GM12801 (cell line): ENCODE data around the gene HLA-E.

Source experiments
- TF ChIP-seq, protein P1 (sequence below): IDR thresholded peaks from one replicate; pipeline ENCODE4 v1.5.1; 2011; ENCODE audit warnings: control low read depth; ENCODE audit not compliant: insufficient read length; ENCODE audit errors: extremely low read depth

Gene HLA-E

DNA sequence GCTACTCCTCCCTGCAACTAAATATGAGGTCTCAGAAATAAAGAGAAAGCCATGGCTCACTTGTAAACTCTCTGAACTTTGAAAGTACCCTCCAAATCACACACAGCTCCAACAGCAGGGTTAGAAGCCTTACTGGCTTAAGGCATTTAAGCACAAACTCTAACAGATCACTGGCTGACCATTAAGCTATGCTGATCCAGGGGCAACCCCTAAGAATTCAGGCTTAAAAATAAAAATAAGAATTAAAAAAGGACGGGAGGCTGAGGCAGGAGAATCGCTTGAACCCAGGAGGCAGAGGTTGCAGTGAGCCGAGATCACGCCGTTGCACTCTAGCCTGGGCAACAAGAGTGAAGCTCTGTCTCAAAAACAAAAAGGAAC is 21.8 kb downstream of the HLA-E start:
- TF ChIP-seq, protein P1, sequence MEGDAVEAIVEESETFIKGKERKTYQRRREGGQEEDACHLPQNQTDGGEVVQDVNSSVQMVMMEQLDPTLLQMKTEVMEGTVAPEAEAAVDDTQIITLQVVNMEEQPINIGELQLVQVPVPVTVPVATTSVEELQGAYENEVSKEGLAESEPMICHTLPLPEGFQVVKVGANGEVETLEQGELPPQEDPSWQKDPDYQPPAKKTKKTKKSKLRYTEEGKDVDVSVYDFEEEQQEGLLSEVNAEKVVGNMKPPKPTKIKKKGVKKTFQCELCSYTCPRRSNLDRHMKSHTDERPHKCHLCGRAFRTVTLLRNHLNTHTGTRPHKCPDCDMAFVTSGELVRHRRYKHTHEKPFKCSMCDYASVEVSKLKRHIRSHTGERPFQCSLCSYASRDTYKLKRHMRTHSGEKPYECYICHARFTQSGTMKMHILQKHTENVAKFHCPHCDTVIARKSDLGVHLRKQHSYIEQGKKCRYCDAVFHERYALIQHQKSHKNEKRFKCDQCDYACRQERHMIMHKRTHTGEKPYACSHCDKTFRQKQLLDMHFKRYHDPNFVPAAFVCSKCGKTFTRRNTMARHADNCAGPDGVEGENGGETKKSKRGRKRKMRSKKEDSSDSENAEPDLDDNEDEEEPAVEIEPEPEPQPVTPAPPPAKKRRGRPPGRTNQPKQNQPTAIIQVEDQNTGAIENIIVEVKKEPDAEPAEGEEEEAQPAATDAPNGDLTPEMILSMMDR: no peak

DNA sequence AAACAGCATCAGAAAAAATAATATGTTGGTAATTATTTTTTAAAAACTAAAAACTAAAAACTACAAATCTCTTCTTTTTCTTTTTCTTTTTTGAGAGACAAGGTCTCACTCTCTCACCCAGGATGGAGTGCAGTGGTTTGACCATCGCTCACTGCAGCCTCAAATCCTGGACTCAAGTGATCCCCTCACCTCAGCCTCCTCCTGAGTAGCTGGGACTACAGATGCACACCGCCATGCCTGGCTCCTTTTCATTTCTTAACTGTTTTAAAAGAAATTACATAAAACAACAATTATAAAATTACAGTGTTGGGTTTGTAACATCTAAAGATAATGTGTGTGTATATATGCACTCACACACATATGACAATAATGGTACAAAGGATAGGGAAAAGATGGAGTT is 24.1 kb downstream of the HLA-E start:
- TF ChIP-seq, protein P1: no peak

DNA sequence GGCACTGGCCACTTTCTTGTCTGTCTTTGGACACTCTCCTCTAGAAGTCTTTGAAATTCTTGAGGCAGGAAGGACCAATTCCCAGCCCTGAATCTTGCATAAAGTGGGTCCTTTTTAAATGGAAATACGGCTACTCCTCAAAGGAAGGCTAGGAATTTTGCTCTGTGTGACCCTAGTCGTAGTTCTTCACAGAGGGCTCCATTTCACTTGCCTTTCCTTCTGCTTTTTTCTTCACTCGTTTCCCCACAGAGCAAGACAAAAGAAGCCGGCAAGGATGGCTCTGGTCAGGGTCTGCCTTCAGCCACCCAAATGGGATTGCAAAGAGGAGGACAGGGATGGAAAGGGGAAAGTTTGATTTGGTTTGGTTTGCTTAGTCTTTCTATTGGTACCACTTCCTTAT is 25.8 kb downstream of the HLA-E start:
- TF ChIP-seq, protein P1: no peak

DNA sequence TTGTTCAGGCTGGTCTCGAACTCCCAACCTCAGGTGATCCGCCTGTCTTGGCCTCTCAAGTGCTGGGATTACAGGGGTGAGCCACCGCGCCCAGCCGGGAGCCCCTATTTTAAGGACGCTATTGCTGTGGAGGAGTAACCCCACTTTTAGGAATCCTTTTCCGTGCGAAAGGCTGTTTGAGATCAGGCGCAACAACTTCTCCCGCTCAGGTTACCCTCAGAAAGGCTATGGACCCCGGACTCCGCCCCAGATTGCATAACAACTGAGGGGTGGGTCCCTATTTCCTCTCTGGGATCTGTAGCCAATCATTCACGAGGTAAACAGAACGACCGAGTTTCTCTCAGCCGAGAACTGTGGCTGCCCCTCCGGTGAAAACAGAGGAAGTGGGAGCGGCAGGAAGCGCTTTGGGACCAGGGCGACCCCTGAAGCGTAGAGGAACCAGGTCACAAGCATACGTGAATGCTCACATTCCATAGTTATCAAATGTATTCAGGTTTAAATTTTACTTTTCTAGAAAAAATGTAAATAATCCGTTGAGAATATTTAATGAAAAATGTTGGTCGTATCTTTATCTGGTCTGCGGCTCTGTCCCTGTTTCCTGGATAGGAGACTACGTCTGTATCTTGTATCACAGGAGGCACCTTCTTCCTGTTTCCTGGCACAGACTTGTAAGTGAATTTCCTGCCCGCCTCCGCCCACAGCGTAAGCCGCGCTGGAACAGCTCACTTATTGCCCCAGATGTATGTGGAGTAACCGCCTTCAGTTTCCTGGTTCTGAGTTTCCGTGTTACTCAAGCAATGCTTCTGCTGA is 26.8 kb downstream of the HLA-E start:
- TF ChIP-seq, protein P1: no peak

DNA sequence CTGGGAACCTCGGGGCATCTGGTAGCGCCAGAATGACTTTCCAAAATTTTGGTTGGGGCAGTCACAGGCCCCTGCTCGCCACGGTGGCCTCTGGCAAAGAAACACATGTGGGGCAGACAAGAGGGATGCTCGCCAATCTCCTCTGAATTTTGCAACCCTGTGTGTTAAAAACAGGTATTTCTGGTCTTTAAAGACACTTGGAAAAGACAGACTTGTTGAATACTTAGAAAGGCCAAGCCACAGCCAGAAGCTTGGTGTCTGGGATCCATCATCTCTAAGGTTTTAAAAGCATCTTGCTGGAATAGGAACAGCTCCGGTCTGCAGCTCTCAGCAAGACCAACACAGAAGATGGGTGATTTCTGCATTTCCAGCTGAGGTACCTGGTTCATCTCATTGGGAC is 31.2 kb downstream of the HLA-E start:
- TF ChIP-seq, protein P1: no peak

DNA sequence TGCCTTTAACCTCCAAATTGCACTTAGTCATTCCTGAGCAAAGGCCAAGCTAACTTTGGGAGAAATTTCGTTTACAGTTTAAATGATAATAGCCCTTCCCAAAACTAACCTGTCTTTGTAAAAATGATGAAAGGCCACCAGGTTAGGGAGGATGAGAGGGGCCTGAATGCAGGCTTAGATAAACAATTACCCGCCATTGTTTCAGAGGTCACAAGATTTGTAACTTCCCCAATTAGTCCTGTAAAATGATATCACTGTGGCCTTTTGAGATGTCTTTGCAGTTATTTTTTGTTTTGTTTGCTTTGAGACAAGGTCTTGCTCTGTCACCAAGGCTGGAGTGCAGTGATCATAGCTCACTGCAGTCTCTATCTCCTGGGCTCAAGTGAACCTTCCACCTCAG is 40.7 kb downstream of the HLA-E start:
- TF ChIP-seq, protein P1: no peak

DNA sequence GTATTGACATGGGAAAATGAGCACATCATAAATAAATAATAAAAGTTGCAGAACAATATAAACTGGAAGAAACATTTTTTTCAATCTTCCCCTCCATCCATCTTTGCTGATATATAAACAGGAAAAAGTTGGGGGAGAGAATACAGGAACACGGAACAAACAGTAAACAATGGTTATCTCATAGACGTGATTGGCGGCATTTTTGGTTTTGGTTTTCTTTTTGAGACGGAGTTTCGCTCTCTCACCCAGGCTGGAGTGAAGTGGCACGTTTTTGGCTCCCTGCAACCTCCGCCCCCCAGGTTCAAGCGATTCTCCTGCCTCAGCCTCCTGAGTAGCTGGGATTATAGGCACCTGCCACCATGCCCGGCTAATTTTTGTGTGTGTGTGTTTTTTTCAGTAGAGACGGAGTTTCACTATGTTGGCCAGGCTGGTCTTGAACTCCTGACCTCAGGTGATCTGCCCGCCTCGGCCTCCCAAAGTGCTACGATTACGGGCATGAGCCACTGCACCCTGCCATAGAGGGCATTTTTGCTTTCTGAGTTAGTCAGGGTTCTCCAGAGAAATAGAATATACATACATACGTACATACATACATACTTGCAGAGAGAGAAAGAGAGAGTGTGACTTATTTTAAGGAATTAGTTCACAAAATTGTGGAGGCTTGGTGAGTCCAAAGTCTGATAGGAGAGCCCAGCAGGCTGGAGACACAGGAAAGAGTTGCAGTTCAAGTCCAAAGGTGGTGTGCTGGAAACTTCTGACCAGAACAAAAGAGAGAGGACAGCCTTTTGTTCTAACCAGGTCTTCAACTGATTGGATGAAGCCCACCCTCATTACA is 44.4 kb downstream of the HLA-E start:
- TF ChIP-seq, protein P1: no peak
